CD4-positive, alpha-beta T cell treated with Interleukin-17A for 1 hour (primary cell): Measurements from ENCODE around the gene GRIK3.
"Not testable (repeated sequence)": the region's sequence is repeated elsewhere in the genome, so short reads cannot be mapped to it uniquely, and the experiment has no call there.

Experiments
- DNase-seq: peaks from one replicate; pipeline ENCODE4 v3.0.0-alpha.2; 2020

The GRIK3 gene

GRCh38 chr1:37034121-37035013 lies at the start of gene GRIK3:
Gene GRIK3, minus strand, starts transcription at chr1:37034515. Its CDS starts 407 bp downstream, at chr1:37034108.
- no peak for DNase-seq

- no peak for DNase-seq
Observed at GRCh38 chr1:37084013-37084412, 49.7 kb upstream of the GRIK3 start.

DNA sequence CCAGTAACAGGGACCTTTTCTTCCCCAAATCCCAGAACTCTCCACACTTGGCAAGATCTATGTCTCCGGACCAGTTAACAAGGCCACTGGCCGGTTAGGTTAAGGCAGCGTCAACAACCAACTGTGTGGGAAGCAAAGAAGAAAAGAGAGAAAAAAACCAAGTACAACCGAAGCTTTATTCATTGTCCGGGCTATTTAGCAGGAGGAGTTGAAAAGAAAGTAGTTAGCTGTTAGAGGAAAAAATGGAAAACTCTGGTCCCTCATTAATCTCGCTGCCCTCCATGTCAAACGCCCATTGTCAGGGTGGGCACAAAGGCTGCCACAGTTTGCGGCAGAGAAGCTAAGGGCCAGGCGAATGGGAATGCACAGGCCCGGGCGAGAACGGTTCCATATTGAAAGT lies 49.3 kb upstream of the GRIK3 start:
- DNase-seq: no peak

DNA sequence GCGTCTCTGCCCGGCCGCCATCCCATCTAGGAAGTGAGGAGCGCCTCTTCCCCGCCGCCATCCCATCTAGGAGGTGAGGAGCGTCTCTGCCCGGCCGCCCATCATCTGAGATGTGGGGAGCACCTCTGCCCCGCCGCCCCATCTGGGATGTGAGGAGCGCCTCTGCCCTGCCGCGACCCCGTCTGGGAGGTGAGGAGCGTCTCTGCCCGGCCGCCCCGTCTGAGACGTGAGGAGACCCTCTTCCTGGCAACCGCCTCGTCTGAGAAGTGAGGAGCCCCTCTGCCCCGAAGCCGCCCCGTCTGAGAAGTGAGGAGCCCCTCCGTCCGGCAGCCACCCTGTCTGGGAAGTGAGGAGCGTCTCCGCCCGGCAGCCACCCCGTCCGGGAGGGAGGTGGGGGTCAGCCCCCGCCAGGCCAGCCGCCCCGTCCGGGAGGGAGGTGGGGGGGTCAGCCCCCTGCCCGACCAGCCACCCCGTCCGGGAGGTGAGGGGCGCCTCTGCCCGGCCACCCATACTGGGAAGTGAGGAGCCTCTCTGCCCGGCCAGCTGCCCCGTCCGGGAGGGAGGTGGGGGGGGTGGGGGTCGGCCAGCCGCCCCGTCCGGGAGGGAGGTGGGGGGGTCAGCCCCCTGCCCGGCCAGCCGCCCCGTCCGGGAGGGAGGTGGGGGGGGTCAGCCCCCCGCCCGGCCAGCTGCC lies 46.1 kb upstream of the GRIK3 start:
- DNase-seq: not testable (repeated sequence)

DNA sequence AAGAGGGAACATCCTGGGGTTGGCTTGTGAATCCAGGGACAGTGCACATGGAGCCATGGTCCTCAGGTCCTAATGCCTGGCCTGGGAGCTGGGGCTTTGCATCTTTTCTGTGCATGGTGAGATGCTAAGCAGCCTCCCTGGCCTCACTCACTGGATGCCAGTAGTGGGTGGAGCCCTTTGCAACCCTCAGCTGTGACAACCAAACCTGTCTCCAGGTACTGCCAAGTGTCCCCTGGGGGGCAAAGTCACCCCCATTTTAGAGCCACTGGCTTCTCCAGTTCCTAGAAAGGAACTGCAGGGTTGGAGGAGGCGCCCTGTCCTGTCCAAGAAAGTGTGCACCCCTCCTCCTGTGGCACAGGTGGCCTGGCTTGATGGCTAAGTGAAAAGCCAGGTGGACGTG lies 44.6 kb upstream of the GRIK3 start:
- DNase-seq: no peak

DNA sequence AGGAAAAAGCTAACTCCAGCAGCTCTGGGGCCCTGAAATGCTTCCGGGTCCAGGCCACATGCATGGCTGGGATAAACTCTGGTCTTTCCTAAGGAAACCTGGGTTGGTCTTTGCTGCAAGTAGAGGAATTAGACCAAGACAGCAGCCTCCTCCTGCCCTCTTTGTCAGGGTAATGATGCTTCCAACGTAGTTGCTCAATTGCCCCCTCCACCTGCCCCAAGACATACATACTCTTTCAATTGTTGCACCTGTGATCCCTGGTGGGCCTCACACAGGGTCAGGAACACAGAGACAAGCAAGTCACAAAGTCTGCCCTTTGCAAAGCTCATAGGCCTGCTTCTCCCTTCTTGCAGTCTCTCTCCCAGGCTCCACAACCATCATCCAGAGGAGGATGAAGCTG lies 41.9 kb upstream of the GRIK3 start:
- DNase-seq: no peak

GRCh38 chr1:37073854-37074379 lies 39.6 kb upstream of the GRIK3 start:
- DNase-seq: no peak

DNA sequence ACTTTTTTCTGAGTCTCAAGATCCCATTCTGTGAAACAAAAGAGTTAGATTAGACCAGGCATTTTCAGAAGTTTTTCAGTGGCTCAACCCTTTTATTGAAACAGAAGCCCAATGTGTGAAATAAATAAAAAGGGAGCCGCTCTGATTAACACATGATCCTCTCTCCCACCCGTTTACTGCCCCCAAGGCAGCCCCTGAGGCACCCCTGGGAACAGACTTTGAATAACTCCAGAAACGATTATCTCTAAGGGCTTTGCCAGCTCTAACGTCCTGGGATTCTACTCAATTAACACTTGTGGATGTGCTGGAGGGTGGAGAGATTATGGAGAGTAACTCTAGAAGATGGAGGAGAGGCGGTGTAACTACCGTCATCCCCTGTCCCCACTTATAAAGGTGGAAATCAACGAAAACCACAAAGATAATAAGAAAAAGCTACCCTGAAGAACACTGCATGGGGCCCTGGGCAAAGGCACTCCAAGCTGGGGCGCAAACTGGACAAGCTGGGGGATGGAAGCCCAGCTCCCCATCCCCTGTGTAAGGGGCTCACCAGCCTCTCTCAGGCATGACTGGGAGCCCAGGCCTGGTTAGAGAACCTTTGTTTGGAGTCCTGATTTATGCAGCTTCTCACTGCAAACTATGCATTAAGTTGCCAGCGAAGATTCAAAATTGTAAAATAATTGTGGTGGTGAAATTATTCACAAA lies 39.0 kb upstream of the GRIK3 start:
- DNase-seq: no peak

DNA sequence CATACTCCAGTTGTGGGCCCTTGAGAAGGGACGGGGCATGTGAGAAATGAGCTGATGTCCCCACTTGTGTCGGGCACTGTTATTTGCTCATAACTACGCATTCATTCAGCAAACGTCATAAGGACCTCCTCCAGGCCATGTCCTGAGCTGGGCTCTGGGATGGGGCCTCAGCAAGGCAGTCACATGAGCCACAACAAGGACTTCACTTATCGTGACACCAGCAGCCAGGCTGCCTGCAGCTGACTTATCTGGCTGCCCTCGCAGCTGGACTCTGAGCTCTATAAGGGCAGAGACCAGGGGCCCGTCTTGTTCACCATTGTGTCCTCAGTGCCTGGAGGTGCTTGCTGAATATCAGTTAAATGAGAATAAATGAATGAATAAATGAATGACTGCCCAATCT lies 37.5 kb upstream of the GRIK3 start:
- DNase-seq: no peak

DNA sequence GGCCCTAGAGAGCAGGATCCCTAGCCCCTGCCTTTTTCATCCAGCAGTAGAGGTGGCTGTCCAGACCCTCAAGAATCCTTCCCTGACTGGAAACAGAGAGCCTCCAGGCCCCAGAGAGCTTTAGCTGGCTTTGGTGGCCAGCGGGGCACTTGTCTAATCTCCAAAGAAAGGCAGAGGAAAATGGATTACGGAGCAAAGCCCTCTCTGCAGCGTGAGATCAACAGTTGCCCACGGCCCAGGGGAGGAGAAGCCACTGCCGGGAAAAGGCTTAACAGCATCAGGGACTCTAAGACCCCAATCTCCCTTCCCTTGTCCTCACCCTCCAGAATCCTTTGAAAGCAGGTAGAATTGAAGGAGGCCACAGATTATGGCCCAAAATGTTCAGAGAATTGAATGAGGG lies 35.8 kb upstream of the GRIK3 start:
- no peak for DNase-seq

DNA sequence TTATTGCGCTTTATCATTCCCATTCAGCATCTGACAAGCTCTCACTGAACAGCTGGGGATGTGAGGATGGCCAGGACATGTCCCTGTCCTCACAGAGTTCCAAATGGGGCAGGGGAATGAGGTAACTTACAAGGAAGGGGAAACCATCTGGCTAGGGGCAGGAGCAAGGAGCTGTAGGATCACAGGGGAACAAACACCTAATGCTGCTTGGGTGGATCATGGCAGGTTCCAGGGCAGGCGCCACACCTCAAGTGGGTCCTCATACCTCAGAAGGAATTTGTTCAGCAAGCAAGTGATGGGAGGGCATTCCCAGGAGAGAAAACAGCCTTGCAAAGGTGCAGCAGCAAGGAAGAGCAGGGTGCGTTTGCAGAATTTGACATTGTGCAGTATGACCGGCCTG lies 35.1 kb upstream of the GRIK3 start:
- DNase-seq: no peak

DNA sequence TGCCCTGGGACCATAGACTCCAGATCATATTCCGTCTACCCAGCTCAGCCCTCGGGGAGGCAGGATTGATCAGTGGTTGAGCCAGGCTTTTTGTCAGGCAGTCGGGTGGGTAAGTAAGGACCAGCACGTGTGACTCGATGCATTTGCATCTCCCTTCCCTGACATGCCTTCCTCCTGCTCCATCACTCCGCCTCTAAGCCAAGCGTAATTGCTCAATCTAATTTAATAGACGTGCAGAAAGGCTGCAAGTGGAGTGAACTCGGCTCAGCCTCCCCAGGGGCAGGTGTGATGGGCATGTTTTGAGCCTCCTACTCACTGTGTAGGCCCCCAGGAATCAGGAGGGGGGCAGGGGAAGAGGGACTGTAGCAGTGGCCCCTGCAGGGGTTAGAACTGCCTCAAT lies 34.6 kb upstream of the GRIK3 start:
- no peak for DNase-seq

DNA sequence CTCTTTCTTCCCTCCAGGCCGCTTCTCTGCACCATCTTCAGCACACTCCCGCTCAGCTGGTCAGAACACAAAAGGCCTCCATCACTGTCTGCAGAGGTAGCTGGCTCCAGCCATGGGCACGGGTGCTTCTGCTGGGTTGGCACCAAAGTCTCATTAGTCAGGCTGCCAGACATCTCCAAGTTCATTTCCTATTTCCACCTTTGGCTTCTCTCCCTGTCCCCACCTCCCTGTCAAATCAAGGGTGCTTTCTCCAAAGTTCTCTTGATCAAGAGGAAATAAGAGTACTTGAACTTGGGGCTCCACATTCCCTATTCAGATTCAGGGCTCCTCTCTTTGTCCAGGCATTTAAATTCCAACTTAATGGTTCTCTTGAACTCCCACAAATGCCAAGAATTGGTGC lies 33.9 kb upstream of the GRIK3 start:
- DNase-seq: no peak

DNA sequence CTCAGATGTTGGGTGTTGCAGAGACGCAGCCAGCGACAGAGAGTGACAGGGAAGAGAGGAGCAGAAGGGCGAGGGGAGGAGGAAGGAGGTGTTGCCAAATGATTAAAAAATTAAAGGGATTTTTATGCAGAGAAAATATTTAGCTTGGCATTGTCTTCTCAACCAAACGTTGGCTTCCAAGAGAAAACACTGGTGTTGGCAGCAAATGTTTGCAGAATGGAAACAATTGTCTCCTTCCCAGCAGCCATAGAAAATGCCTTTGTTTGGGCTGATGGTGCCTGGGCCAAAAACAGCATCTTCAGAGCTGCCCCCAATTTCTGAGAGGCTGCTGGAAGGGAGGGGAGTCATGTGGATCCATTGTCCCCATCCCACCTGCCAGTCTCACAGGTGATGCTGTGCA lies 29.7 kb upstream of the GRIK3 start:
- no peak for DNase-seq

- DNase-seq: no peak
Observed at GRCh38 chr1:37059346-37059745, 25.0 kb upstream of the GRIK3 start.

DNA sequence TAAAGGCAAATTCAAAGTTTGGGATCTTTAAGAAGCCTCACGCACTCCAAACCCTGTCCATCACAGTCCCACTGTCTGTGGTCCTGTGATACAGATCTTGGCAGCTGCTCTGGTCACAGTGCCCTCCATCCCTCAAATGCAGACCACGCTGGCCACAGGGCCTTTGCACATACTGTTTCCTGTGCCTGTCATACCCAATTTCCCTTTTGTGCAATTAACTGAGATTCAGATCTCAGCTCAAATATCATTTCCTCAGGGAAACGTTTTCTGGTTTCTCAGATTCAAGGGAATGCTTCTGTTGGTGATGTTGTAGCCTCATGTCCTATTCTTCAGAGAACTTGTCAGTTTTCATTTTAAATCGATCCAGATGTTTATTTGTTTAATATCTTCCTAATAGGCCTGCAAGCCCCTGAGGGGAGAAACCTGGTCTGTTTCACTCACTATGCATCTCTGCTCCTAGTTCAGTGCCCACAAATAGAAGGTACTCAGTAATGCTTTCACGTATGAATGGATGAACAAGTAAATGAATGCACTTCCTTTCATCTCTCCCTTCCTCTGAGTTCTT lies 24.2 kb upstream of the GRIK3 start:
- DNase-seq: no peak

DNA sequence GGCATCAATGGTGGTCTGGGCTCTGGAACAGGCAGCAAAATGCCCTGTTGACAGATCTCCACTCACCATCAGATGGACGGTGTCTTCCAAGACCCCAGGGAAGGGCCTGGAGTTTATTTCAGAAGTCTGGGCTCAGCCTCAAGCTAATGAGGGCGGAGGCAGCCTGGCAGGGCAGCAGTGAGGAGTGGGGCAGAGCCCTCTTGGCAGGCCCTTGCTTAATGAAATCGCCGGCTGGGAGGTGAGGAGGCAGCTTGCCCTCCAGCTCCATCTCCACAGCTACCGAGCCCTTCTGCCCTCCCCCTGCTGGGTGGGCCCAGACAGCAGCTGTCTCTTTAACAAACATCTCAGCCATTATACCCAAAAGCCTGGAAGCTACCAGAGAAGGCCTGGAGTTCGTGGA lies 22.0 kb upstream of the GRIK3 start:
- no peak for DNase-seq

DNA sequence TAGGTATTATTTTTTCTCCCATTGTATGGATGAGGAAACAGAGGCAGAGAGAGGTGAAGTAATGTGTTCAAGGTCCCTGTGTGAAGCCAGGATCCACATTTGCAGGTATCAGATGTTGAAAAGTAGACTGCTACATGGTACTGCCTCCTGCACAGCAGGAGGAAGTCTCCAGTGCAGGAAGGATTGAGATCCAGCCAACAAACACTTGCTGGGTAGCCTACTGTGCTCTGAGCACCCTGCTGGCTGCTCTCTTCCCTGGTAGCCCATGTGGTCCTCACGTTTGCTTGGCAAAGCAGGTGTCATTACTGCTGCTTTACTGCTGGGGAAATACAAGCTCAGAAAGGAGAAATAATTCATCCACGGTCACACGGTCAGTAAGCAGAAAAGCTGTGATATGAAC lies 21.3 kb upstream of the GRIK3 start:
- DNase-seq: no peak

GRCh38 chr1:37053173-37053572 lies 18.9 kb upstream of the GRIK3 start:
- no peak for DNase-seq

DNA sequence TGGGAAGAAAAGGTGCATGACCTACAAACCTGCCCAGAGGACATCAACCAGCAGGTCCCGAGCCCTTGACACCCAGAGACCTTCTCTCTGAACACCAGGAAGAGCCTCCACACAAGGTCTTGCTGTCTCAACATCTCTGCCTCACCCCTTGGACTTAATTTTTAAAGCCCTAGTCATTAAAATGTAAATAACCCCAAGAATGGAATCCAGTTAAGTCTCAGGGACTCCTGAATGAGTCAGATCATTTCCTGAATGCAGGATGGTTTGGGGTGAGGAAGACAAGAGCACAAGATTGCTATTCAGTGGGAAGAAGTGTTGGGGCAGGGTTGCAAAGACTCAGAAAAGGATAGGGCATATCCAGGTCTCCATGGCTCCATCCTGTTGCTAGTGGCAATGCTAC lies 17.8 kb upstream of the GRIK3 start:
- DNase-seq: no peak

GRCh38 chr1:37051346-37051745 lies 17.0 kb upstream of the GRIK3 start:
- no peak for DNase-seq

GRCh38 chr1:37047542-37047941 lies 13.2 kb upstream of the GRIK3 start:
- no peak for DNase-seq

DNA sequence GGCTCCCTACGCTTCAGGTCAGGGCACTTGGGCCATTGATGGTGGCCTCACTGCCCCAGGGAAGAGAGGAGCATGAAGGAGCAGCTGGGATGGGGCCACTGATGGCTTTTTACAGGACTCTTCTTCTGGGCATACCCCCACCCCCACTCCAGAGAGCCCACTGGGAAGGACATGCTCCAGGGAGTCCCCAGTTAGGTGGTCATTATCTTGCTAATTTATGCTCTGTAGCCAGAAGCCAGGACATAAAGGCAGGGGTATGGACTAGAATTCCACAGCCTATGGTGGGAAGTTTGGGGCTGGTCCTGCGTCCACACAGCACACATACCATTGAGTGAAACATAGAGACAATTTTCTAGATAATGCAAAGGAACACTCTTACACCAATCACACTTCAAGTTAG lies 8.8 kb upstream of the GRIK3 start:
- no peak for DNase-seq
